Inflammatory macrophage treated with lipopolysaccharide for 1 hour (primary cell): ENCODE results near the gene C3orf70.

Experiments
- DNase-seq, 2 donors: peaks; one replicate each; pipeline ENCODE4 v3.0.0-alpha.2; 2020 to 2022

Gene C3orf70

DNA sequence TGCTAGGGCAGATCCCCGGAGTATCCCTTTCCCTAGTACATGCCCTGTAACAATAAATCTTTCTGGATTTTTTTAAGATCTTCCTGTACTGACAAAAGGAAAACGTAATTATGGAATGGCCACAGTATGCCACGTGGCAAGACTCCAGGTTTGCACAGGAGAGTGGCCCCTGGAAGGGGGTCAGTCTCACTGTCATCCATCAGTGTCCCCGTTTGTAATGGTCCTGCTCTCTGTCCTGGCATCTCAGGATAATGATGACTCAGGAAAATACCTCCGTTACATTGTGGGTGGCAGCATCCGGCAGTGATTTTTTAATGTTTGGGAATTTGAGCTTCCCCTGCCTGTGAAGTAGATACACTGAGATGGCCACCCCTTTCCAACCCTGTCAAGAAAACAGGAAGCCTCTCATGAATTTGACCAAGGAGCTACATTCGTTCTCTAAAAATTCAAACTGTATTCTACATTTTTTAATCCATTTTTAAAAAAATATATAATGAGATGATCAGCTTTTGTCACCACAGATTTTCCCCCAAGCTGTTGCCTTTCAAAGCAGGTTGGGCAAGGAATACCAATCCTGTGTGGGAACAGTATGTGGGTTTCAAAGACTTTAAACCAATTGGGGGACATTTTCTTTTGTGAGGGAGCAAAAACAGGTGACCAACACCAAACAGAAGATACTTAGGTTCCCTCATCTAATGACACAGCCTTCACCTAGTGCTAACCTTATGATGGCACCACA is 110.4 kb downstream of the C3orf70 start:
- DNase-seq: no peak

DNA sequence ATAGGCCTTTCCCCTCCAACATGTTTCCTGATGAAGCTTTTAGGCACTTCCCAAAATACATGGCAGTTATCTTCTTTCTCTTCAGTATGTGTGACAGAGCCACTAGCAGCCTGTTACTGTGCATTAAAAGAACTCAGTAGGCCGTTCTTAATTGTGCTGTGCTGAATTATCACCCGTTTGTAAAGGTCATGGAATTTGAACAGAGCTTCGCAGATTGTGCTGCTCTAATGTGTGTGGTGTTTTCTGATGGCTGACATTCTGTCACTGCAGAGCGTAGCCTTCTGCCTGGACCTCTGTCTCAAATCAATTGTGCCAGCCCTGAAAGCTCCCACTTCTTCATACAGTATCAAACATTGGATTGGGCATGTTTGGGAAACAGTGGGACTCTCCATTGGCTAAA is 111.3 kb downstream of the C3orf70 start:
- no peak for DNase-seq

DNA sequence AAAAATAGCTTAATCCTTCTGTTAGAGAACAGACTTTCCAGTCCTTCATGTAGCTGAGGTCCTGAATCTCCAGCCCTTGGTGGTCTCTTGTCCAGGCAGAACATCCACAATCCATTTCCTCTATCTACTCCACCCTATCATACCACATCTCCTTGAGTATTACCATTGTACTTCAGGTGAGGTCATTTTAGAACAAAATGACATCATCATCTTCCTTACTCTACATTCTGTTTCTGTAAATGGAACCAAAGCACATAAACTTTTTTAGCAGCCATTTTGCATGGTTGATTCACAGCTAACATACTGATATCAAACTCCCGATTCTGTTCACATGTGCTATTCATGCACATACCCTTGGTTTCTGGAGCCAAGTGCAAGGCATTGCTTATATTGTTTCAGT is 112.4 kb downstream of the C3orf70 start:
- no peak for DNase-seq

DNA sequence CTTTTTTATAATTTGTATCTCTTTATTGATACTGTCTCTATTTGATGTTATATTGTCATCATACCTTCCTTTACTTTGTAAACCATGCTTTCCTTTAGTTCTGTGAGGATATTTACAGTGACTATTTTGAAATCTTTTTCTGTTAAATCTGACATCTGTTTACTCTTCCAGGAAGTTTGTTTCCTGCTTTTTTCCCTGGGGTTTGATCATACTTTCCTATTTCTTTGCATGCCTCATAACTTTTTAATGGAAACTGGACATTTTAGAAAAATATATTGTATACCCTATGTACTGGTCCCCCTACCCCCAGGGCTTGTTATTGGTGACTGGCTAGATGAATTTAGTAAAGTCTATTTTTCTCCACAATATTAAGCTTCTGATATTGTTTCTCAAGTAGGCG is 115.1 kb downstream of the C3orf70 start:
- no peak for DNase-seq

DNA sequence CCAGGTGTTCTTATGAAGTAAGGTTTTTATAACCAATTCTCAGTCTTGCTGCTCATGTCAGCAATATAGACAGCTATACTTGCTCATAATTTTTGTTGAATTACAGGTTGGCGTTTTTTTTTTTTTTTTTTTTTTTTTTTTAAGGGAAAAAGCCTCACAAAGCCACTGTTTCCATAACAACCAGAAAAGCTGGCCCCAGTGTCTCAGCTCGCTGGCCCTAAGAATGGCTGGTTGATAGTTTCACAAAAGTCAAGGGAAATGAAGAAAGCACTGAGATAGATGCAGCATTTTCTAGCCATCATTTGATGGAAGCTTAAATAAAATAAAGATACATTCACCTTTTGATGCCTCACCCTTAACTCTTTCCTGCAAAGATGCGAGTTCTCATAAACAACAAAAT is 121.9 kb downstream of the C3orf70 start:
- DNase-seq: no peak

DNA sequence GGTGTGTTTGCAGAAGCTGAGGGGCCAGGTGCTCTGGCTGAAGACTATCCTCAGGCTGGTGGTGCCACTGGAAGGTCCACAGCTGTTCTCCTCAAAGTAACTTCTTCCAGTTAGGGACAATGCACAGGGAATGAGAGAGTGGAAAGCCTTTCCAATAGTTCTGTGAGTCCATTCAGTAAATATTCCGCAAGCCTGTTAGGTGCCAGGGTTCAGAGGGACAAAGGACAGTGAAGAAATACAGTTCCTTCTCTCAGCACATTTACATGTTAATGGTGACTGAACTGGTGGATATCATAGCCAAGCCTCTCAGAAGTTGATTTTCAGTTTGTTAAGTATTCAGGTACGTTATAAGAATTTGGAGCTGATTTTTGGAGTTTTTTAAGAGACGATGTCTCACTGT is 122.5 kb downstream of the C3orf70 start:
- DNase-seq: no peak

DNA sequence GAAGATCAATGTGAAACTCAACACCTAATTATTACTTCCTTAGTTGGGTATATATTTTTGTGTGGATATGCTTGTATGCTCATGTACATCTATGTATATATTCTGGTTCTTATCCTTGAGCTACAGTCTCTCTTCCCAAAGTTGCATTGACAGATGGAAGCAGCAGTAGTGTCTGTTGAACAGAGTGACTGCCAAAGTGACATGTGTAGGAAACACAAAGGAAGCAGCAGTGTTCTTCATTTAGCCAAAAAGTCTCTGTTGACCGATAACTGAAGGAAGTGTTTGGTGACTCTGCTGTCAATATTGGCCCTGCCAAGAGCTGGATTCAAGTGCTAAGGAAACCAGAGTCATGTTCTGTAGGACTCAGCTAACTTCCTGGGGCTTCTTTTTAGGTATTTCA is 123.8 kb downstream of the C3orf70 start:
- DNase-seq: no peak

DNA sequence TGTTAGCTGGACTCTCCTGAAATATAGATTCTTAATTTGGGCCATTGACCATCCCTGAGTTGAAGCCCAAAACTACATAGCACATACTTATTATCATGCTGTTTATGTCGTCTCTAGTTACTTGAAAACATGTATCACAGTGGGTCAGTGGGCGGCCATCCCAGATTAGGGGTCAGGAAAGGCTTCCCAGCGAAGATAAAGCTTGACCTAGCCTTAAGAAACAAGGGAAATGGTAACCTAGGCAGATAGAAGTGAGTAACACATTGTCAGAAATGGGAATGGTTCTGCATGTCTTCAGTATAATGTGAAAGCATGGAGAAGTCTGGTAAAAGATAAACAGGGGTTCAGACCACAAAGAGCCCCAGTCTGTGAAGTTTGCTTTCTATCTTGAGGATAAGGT is 124.7 kb downstream of the C3orf70 start:
- DNase-seq: no peak
